Measurements from ENCODE around the gene EXOSC7. TPM values are rescaled to one million over a fixed set of nuclear protein-coding genes. Genes with fewer than 3 reads are reported as not detected.
A peak's percentile ranks its signal among the peaks of the same experiment; 100 is the strongest.

EXOSC7 gene
- total and polyA plus RNA-seq, 9 of the 15 experiments (the other 6 are each of a cell fraction or from before 2014, with no cell fraction given): 88.5 to 237 (median 112) TPM

GRCh38 chr3:45054196-45054857 lies 78.3 kb downstream of the EXOSC7 start (continued):
- TF ChIP-seq STAG1 (CRISPR knock-in tag; IDR thresholded peaks at IDR 0.05; ENCODE audit: borderline replicate concordance) (no peak), IRF2 (CRISPR knock-in tag; IDR thresholded peaks at IDR 0.05) (no peak), ZNF277 (CRISPR knock-in tag; IDR thresholded peaks at IDR 0.05; ENCODE audit: borderline replicate concordance) (no peak), ZNF699 (CRISPR knock-in tag; IDR thresholded peaks at IDR 0.05; ENCODE audit: insufficient replicate concordance) (no peak), E2F6 (IDR thresholded peaks at IDR 0.05; ENCODE audit: borderline replicate concordance in 1 of 2, extremely low read depth in 1 of 2, insufficient read depth in 1 of 2, insufficient read length in 1 of 2, low read depth in 1 of 2, low read length in 1 of 2, poor library complexity in 1 of 2, severe bottlenecking in 1 of 2) (no peak), BCLAF1 (IDR thresholded peaks at IDR 0.05; ENCODE audit: borderline replicate concordance in 1 of 2, control insufficient read depth in 1 of 2, low read depth in 2 of 2, low read length in 1 of 2) (no peak), MAFF (IDR thresholded peaks at IDR 0.05; ENCODE audit: low read length) (no peak), ZNF77 (CRISPR knock-in tag; IDR thresholded peaks at IDR 0.05) (0 out of 2 replicates have a peak, but pooled peaks have one; percentile 32), SMARCE1 (IDR thresholded peaks at IDR 0.05) (no peak; the same call in 1 of the 2 replicates), ZSCAN32 (CRISPR knock-in tag; IDR thresholded peaks at IDR 0.05) (peak; percentile 80), TEAD1 (CRISPR knock-in tag; IDR thresholded peaks at IDR 0.05) (peak in 1 of 2 experiments; percentile 94; a peak in 2 of 4 replicates), RBM14 (IDR thresholded peaks at IDR 0.05; ENCODE audit: borderline replicate concordance, insufficient read depth, low read depth, low read length) (no peak), TFAM (CRISPR knock-in tag; conservative IDR thresholded peaks at IDR 0.05) (no peak), ZNF274 (IDR thresholded peaks at IDR 0.05; ENCODE audit: borderline replicate concordance, low read depth, low read length) (no peak), ZNF445 (CRISPR knock-in tag; IDR thresholded peaks at IDR 0.05; ENCODE audit: low read depth) (peak; percentile 94), TRIM24 (IDR thresholded peaks at IDR 0.05) (no peak), HNRNPH1 (optimal IDR thresholded peaks at IDR 0.05; ENCODE audit: low read depth, low read length) (no peak), MEIS2 (IDR thresholded peaks at IDR 0.05; ENCODE audit: partially characterized antibody) (no peak), ZNF696 (CRISPR knock-in tag; conservative IDR thresholded peaks at IDR 0.05) (peak; percentile 81; the same call in 1 of the 2 replicates), ATF3 (IDR thresholded peaks at IDR 0.05) (0 out of 2 replicates have a peak, but pooled peaks have one; percentile 1), ATF3 (CRISPR knock-in tag; conservative IDR thresholded peaks at IDR 0.05) (no peak), KAT8 (IDR thresholded peaks at IDR 0.05; ENCODE audit: low read depth) (no peak)

All from K562 (cell line).